ENCODE results near the gene HSD17B8. TPM values are rescaled to one million over a fixed set of nuclear protein-coding genes. Genes with fewer than 3 reads are reported as not detected.

HSD17B8 gene
- total RNA-seq = 11.0 and 12.3 TPM in 2 replicates

GRCh38 chr6:33204415-33205190 lies at the start of gene HSD17B8:
Gene HSD17B8 (plus strand): TSS chr6:33204655. CDS start chr6:33204669, 14 bp downstream.

GRCh38 chr6:33192105-33192646 lies 12.3 kb upstream of the HSD17B8 start, which contains the start of gene COL11A2:
Gene COL11A2 (minus strand): TSS chr6:33192467. CDS start chr6:33192240, 227 bp downstream.

GRCh38 chr6:33200219-33201146 lies 4.0 kb upstream of the HSD17B8 start, which contains the start of the genes RXRB and SLC39A7:
Gene RXRB (minus strand): TSS chr6:33200665. CDS start chr6:33200476, 189 bp downstream.
Gene SLC39A7 (plus strand): TSS chr6:33200867. CDS start chr6:33201246, 379 bp downstream.

DNA sequence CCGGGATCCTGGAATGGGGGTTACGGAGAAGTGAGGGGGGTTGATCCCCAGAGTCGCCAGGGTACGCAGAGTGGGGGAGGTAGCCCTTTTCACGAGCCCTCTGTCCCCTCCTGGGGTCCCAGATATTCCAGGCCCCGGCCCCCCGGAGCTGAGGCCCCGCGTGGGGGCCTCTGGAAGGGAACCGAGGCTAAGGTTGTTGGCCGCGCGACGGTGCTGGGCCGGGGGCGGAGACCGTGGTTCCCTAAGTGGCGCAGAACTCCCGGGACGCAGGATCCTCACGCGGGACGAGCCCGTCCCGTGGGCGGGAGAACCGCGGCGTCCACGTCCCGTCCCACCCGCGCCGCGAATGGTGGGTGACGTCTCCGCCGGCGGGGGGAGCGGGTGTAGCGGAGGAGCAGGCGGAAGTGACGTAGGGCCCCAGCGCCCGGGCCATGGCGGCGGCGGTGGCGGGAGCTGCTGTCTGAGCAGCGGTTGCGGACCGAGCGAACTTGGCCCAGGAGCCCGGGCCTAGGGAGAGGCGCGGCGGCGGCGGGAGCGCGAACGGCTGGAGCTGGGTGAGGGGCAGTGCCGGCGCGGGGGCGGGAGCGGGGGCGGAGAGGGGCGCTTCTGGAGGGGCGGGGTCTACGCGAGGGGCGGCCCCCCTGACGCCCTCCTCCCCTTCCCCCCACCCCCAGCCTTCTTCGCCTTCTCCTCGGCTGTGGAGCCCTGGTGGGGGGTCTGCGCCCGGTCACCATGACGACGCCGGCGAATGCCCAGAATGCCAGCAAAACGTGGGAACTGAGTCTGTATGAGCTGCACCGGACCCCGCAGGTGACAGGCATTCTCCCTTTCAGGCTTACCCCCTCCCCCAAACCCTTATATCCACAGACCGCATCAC lies 3.9 kb downstream of the HSD17B8 start, which contains the start of gene RING1:
TSS of gene RING1 (plus strand) at position 410 of the 877 bp plus-strand sequence. CDS start at position 733, 323 bp downstream.

Other genes starting within 250 kb of the HSD17B8 start
- 41.9 and 69.0 TPM in 2 replicates for gene BRD2, start 236.1 kb upstream of the HSD17B8 start, total RNA-seq
- gene HLA-DOA, start 195.1 kb upstream of the HSD17B8 start, total RNA-seq = under 0.01 TPM in 1 of 2 replicates, not detected in the other
- gene HLA-DPA1, start 131.0 kb upstream of the HSD17B8 start, total RNA-seq = 0.65 and 3.6 TPM in 2 replicates
- 20.1 and 23.1 TPM in 2 replicates for gene HLA-DPB1, start 128.7 kb upstream of the HSD17B8 start, total RNA-seq
- gene COL11A2, start 12.2 kb upstream of the HSD17B8 start, total RNA-seq = under 0.01 and 0.15 TPM in 2 replicates
- gene RXRB, start 4.0 kb upstream of the HSD17B8 start, total RNA-seq = 17.9 and 18.5 TPM in 2 replicates
- 94.4 and 109 TPM in 2 replicates for gene SLC39A7, start 3.8 kb upstream of the HSD17B8 start, total RNA-seq
- gene RING1, start 3.8 kb downstream of the HSD17B8 start, total RNA-seq = 21.1 and 24.0 TPM in 2 replicates
- gene VPS52, start 67.2 kb downstream of the HSD17B8 start, total RNA-seq = 23.1 and 26.3 TPM in 2 replicates
- gene RPS18, start 67.4 kb downstream of the HSD17B8 start, total RNA-seq = 2,997 and 4,260 TPM in 2 replicates
- gene B3GALT4, start 72.5 kb downstream of the HSD17B8 start, total RNA-seq = 1.6 and 3.3 TPM in 2 replicates
- 106 and 144 TPM in 2 replicates for gene WDR46, start 84.6 kb downstream of the HSD17B8 start, total RNA-seq
- gene PFDN6, start 84.9 kb downstream of the HSD17B8 start, total RNA-seq = 57.8 and 82.8 TPM in 2 replicates
- 33.1 and 39.3 TPM in 2 replicates for gene RGL2, start 94.3 kb downstream of the HSD17B8 start, total RNA-seq
- gene TAPBP, start 109.4 kb downstream of the HSD17B8 start, total RNA-seq = 37.7 and 46.4 TPM in 2 replicates
- 12.3 and 12.8 TPM in 2 replicates for gene ZBTB22, start 113.1 kb downstream of the HSD17B8 start, total RNA-seq
- 40.6 and 46.7 TPM in 2 replicates for gene DAXX, start 118.3 kb downstream of the HSD17B8 start, total RNA-seq
- gene KIFC1, start 187.2 kb downstream of the HSD17B8 start, total RNA-seq = 30.2 and 37.4 TPM in 2 replicates
- 7.5 and 10.0 TPM in 2 replicates for gene PHF1, start 206.4 kb downstream of the HSD17B8 start, total RNA-seq
- 43.2 and 60.5 TPM in 2 replicates for gene CUTA, start 213.5 kb downstream of the HSD17B8 start, total RNA-seq
- gene SYNGAP1, start 215.4 kb downstream of the HSD17B8 start, total RNA-seq = 1.2 and 1.3 TPM in 2 replicates
- 4.6 and 4.9 TPM in 2 replicates for gene ZBTB9, start 249.9 kb downstream of the HSD17B8 start, total RNA-seq

Data from epithelial cell of umbilical artery (primary cell).